Measurements from ENCODE around the gene GRK1.
"Not testable (repeated sequence)": the region's sequence is repeated elsewhere in the genome, so short reads cannot be mapped to it uniquely, and the experiment has no call there.

GRK1 gene

DNA sequence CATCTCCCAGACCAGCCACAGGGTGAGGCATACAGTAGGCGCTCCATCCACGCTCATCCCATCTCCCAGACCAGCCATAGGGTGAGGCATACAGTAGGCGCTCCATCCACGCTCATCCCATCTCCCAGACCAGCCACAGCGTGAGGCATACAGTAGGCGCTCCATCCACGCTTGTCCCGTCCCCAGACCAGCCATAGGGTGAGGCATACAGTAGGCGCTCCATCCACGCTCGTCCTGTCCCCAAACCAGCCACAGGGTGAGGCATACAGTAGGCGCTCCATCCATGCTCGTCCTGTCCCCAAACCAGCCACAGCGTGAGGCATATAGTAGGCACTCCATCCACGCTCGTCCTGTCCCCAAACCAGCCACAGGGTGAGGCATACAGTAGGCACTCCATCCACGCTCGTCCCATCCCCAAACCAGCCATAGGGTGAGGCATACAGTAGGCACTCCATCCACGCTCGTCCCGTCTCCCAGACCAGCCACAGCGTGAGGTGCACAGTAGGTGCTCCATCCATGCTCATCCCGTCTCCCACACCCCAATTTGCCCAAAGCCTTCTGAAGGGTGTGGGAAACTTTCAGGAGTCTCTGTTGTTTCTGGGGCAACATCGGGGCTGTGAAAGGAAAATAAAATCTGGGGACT lies 78.6 kb downstream of the GRK1 start:
- DNase-seq = not testable (repeated sequence)

DNA sequence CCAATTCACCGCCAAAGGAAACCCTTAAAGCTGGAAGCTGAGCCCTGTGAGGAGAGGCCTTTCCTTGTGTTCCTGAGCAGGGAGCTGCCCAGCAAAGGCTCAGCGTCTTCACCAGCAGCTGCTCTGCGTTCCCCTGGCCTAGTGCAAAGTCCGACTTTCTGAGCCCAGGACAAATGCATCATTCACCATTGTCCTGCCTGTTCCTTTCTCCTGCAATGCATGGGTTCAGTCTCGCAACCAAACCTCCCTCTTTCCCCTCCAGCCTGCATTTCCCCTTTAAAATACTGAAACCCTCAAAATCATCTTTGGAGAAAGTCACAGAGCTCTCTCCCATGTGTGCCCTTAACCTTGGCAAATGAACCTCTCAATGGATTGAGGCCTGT lies 79.1 kb downstream of the GRK1 start:
- no peak for DNase-seq

DNA sequence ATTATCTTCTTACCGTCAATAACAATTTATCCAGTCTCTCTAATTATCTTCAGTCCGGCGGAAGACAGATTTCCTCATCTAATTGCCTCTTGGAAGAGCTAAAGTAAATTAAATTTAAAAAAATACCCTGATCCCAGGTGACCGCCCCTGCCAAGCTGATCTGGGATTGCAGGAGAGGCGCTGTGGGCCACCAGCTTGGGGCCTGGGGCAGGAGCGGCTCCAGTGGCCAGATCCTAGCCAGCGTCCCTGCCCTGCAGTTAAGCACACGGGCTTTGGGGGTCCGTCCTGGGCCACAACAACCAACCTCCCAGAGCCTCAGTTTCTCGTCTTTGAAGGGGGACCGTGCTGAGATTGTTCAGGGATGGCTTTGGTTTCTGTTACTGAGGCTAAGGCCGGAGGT lies 79.7 kb downstream of the GRK1 start:
- DNase-seq = no peak

DNA sequence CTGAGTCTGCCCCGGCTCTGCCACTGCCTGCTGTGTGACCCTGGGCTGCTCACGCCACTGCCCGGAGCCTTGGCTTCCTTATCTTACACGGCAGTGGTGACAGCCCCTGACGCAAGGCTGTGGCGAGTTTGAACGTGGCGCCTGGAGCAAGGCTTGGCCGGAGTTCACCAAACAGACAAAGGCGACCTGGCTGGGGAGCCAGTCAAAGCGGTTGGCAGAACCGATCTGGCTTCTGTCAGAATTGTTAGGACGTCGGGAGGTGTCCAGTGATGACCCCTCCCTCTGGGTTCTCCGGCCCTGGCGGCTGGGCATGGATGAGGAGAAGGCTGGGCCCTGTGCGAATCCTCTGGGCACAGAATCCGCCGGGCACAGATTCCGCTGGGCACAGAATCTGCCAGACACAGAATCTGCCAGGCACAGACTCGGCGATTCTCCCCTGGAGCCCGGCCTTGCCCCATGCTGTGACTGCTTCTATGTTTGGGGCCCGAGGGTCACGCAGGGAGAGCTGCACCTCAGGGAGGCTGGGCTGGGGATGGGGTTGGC lies 80.3 kb downstream of the GRK1 start:
- DNase-seq = no peak

DNA sequence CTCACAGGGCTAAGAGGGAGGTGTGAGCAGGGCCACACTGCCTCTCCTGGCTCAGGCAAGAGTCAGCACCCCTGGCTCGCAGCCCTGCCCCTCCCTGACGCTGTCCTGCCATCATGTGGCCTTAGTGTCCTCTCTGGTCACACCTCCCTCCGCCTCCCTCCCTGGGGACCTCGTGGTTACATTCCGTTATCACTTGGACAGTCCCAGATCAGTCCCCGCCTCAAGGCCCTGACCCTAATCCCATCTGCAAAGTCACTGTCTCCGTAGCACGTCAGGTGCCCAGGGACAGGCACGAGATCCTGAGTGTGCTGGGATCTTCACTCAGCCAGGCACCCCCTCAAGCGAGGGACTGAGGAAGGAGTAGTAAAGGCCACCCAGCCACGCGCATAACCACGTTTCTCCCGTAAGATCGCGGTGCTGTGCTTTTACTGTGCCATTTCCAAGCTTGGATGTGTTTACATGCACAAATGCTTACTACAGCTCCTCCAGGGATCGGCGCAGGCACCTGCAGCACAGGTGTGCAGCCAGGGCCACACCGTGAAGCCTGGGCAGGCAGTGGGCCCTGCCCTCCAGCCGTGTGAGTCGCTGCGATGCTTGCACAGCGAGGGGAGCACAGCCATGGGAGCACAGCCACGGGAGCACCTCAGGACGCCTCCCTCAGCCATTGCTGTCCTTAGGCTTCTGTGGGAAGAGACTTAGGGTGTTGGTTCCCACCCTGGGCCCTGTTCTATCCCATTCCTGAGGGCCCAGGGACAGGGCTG lies 81.3 kb downstream of the GRK1 start:
- DNase-seq = no peak

DNA sequence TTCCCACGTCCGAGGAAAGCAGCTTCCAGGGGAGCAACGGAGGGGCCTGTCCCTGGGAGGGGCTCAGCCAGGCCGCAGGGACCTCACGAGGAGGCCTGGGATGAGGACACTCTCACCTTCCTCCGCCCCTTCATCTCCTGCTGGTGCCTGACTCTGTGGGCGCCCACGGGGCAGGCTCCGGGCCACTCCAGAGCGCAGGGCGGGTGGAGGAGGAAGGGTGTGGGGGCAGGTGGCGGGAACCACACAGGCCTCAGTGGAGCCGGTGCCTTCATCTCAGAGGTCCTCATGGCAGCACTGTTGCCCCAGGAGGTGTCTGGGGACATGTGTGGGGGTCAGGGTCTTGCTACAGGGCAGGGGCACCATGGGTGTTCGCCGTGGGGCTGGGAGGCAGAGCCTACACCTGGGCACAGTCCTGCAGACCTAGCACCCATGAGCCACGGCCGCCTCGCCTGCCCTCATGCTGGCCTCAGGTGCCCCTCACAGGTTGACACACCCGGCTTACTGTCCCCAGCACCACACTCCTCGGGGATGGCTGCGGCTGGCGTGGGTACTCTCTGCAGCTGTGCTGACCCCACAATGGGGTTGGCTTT lies 81.9 kb downstream of the GRK1 start:
- DNase-seq = no peak

DNA sequence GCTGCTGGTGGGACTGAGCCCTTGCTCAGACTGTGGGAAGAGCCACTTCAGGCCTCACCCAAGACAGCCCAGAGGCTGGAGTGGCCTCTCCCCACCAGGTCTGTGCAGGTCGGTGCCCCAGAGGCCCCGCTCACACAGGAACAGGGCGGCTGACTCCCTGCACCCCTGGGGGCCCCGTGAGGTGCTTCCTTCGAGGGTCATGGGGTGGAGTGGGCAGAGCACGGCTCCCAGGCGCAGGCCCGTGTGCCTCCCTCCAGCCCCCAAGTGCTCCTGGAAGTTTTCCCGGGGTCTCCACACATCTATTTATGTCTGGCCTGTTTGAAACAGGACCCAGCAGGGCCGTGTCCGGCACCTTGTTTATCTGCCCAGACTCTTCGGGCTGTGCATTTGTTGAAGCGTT lies 82.5 kb downstream of the GRK1 start:
- DNase-seq = no peak

DNA sequence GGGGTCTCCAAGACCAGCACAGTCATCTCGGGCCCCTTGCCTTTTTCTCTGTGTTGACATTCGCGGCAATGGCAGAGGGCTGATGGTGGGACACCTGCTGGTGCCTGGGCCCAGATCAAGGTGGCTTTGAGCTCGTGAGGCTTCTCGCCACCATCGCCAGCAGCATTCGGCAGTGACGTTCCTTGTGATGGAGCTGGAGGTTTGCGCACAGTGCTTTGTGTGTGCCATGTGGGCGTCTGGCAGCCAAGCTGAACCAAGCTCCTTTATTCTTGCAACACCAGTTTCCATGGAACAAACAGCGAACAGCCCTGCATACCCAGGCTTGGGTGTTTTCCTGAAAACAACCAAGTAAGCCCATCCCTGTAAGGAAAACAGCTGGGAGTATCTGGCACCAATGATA lies 82.9 kb downstream of the GRK1 start:
- DNase-seq = peak in 1 of 2 donors; percentile 16

DNA sequence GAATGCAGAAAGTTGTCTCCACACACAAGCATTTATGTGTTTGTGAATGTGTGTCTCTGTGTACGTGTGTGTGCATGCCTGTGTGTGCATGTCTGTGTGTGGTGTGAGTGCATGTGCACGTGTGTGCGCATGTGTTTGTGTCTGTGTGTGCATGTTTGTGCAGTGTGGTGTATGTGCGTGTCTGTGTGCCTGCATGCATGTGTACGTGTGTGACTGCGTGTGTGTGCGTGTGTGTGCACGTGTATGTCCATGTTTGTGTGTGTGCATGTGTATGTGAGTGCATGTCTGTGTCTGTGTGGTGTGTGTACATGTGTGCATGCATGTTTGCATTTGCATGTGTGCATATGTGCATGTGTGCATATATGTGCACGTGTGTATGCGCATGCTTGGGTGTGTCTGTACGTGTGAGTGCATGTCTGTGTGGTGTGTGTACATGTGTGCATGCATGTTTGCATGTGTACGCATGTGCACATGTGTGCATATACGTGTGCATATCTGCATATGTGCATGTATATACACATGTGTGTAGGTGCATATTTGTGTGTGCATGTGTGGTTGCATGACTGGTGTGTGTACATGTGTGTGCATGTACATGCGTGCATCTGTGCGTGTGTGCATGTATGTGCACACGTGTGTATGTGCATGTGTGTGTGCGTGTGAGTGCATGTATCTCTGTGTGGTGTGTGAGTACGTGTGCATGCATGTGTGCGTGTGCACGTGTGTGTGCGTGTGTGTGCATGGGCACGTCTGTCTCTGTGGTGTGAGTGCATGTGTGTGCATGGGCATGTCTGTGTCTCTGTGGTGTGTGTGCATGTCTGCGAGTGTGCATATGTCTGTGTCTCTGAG lies 83.8 kb downstream of the GRK1 start:
- no peak for DNase-seq

DNA sequence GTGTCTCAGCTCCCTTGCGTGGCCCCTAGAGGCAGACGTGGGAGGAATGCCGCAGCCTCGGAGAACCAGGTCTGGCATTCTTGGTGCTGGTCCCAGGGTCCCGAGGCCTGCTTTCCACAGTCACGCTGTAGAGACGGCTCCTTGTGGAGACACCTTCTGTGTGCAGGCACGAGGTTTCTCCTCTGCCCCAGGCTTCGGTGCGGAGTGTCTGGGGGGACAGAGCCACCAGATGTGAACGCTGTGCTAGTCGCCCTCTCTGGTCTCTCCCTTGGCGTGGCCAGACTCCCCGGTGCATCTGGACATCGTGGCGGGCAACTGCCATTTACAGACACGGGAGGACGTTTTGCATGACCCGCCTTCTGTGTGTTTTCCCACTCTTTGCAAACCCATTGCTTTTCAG lies 84.5 kb downstream of the GRK1 start:
- DNase-seq = no peak

DNA sequence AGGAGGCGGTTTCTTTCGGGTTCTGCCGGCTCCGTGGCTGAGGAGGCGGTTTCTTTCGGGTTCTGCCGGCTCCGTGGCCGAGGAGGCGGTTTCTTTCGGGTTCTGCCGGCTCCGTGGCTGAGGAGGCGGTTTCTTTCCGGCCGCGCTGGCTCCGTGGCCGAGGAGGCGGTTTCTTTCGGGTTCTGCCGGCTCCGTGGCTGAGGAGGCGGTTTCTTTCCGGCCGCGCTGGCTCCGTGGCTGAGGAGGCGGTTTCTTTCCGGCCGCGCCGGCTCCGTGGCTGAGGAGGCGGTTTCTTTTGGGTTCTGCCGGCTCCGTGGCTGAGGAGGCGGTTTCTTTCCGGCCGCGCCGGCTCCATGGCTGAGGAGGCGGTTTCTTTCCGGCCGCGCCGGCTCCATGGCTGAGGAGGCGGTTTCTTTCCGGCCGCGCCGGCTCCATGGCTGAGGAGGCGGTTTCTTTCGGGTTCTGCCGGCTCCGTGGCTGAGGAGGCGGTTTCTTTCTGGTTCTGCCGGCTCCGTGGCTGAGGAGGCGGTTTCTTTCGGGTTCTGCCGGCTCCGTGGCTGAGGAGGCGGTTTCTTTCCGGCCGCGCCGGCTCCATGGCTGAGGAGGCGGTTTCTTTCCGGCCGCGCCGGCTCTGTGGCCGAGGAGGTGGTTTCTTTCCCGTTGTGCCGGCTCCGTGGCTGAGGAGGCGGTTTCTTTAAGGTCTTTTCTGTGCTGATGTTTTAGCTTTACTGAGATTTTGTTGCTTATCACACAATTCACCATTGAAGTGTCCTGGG lies 85.4 kb downstream of the GRK1 start:
- DNase-seq = not testable (repeated sequence)

DNA sequence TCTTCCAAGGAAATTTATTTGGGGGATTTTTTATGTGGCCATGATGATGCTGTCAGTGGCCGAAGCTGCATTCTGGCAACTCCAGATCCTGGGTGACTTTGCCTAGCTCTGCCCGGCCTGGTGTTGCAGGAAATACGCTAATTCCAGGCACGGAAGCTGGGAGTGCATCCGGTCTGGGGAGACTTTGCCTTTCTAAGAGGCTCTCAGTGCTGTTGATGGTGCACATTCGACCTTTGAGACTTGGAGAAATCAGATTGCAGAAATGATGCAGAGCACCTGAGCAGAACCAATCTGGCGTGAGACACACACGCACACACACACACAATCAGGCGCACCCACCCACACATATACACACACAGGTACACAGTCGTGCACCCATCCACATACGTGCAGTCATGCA lies 86.2 kb downstream of the GRK1 start:
- DNase-seq = no peak

DNA sequence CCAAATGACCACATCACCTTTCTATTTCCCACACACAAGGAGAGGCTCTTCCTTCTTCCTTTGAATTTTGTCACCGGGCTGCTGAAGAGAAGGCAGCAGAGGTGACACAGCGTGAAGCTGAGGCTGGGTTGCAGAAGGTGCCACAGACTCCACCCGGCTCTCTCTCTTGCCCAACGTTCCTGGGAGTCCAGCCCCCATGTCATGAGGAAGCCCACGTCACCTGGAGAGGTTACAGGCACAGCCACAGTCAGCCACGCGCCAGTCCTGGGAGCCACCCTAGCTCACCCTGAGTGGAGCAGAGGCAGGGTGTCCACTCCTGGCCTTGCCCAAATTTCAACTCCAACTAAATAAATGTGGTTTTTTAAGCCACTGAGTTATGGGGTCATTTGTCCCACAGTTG lies 87.2 kb downstream of the GRK1 start:
- no peak for DNase-seq

DNA sequence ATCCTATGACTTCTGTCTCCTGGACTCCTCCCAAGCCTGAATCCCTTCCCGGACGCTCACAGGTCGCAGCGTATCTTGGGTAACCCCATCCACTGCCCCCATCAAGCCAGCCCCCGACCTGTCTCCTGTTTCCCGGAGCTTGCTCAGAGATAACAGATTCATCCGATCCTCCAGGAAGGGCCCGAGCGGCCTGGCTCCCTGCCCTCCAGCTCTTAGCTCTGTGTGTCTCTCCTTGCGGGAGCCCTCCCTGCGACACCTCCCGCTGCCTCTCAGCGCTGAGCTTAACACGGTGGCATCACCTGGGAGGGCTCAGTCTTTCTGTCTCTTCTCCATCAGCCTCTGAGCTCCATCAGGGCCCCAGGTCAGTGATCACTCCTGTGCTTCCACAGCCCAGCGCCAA lies 87.7 kb downstream of the GRK1 start:
- no peak for DNase-seq

DNA sequence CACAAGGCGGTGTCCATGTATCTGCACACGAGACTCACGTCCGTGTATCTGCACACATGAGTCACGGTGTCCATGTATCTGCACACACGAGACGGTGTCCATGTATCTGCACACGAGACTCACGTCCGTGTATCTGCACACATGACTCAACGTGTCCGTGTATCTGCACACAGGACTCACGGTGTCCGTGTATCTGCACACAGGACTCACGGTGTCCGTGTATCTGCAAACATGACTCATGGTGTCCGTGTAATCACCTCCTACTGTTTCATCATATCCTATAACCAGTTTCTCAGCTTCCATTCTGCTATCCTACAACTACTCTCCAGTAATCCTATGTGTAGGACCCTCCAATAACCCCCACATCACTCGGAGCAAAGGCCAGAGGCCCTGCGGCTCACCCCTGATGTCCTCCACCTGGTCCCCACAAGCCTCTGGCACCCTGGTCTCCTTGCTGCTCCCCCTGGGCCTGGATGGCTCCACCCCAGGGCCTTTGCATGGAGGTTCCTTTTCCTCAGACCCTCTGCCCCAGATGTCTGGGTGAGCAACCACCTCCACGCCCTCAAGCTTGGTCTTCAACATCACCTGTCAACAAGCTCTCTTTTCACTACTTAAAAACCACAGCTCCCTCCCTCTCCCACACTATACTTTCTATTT lies 89.5 kb downstream of the GRK1 start:
- DNase-seq = no peak

DNA sequence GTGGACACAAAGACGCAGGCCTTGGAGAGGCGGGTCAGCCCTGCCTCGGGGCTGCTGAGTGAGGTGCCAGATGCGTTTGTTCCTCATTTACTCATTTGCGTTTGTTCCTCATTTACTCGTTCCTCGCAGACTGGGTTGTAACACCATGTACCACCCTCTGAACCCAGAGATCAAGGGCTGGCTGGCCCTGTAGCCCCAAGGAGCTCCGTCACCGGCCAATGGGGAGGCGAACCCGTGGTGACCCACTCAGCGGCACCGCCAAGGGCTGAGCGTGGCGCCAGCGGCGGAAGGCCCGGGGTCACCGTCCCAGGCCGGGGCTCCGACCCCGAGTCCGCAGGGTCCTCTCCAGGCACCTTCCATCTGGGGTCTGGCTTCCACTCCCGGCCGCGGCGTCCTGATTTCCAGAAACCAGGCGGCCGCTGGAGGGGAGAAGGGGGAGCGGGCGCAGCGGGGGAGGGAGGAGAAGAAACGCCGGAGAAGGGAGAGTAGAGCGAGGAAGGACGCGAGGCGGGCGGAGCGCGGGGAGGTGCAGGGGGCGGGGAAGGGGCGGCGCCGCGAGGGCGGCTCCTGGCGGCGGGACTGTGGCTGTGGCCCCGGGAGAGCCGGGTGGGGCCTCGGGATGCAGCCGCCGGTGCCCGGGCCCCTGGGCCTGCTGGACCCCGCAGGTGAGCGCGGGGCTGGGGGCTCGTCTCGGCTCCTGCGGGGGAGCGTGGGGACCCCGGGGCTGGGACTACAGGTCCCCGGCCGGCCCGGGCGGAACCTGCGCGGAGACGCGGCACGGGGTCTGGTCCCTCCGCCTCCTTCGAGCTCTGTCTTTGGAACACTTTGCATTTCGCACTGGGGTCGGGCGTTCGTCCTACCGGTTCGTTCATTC lies 91.9 kb downstream of the GRK1 start, which contains the start of gene TMEM255B:
Gene TMEM255B (plus strand): TSS at position 576 of the 874 bp plus-strand sequence. CDS start 44 bp downstream, at position 620.
- DNase-seq = peak; percentile 73 to 80

DNA sequence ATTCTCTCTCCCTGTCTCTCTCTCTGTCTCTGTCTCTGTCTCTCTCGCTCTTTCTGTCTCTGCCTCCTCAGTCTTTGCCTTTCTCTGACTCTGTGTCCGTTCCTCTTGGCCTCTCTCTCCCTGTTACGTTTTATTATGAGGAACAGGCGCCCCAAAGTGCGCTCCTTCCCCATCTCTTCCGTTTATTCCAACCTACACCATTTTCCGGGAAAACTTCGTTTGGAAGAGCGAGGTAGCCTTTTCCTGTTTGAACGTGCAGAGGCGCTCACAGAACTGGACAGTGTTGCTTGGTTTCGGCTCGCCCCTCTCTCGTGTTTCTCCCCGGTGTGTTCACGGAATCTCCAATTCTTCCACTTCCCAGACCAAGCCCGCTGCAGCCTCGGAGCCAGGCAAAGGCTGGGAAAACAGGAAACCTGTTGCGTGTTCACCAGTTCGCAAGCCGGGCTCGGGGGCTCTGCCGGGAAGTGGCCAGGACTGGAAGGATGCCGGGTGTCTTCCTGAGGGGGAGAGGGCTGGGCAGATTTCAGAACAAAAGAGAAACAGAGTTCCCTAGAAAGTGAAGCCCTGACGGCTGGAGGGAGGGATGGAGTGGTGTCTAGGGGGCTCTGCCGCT lies 92.6 kb downstream of the GRK1 start:
- DNase-seq = no peak

DNA sequence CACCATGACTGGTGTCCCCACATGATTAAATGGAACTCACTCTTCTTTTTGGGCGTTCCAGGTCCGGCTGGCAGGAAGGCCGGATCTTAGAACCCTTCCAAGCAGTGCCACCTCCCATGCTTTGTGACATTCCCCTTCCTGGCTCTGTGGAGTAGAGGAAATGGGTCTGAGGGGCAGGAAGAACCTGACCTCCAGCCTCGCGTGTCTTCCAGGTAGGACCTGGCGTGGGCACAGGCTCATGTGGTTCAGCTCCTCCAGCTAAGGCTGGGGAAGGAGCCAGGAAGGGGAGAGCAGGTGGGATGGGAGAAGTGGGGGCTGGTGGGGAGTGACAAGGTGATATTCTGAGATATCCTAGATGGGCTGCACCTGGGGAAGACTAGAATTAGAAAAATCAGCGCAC lies 94.1 kb downstream of the GRK1 start:
- DNase-seq = no peak

DNA sequence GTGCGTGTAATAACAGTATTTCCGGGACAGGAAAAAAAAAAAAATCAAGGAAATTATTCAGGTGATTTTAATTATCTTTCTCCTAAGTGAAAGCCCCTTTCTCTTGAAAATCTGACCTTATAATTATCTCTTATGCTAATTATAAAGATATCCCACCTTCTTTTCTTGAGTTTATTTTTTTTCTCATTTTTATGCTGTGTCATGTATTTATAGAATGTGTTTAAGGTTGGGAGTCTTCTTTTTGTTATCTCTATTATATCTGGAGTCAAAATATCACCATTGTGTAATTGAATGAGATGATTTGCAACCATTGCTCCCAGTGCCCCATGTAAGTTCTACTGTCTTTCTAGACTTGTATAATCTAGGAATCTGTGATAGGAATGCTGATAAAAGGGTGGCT lies 95.1 kb downstream of the GRK1 start:
- no peak for DNase-seq

DNA sequence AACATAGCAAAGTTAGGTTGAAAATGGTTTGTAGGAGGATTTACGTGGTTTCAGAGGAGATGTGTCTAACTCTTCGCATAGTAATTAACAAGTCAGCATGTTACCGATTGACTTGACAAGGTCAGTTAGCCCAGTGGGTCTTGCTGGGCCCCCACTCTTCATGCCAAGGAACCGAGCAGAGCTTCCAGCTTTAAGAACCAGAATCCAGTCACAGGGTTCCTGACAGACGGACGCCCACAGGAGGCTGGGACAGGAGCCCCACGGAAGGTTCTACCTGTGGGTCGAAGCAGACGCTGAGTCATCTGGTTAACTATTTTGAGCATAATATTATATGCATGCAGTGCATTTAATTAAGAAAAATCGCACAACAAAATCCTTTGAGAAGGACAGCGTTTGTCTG lies 95.5 kb downstream of the GRK1 start:
- no peak for DNase-seq

All from hippocampal formation (tissue), 2 donors.